Activated CD4-positive, alpha-beta T cell treated with anti-CD3 and anti-CD28 coated beads for 1 hour (primary cell): Measurements from ENCODE around the gene RBM47.

Source experiments
- DNase-seq: peaks from one replicate; pipeline ENCODE4 v3.0.0-alpha.2; 2020

The RBM47 gene

DNA sequence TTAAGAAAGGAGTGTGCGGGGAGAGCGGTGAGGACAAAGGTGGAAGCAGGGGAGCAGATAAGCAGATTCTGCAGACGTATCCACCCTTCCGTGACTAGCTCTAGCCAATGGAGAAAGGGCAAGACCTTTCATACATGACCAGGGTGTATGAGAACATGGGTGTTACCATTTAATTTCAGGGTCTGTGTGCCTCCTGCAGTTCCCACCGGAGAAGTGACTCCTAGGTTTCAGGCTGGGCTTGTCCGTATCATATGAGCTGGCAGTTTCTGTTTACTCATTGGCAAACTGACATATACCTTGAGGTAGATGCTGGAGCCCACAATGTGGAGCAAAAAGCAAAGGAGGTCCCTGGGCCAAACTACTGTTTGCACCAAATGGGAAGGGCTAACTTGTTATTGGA is 6.8 kb downstream of the RBM47 start:
- no peak for DNase-seq

DNA sequence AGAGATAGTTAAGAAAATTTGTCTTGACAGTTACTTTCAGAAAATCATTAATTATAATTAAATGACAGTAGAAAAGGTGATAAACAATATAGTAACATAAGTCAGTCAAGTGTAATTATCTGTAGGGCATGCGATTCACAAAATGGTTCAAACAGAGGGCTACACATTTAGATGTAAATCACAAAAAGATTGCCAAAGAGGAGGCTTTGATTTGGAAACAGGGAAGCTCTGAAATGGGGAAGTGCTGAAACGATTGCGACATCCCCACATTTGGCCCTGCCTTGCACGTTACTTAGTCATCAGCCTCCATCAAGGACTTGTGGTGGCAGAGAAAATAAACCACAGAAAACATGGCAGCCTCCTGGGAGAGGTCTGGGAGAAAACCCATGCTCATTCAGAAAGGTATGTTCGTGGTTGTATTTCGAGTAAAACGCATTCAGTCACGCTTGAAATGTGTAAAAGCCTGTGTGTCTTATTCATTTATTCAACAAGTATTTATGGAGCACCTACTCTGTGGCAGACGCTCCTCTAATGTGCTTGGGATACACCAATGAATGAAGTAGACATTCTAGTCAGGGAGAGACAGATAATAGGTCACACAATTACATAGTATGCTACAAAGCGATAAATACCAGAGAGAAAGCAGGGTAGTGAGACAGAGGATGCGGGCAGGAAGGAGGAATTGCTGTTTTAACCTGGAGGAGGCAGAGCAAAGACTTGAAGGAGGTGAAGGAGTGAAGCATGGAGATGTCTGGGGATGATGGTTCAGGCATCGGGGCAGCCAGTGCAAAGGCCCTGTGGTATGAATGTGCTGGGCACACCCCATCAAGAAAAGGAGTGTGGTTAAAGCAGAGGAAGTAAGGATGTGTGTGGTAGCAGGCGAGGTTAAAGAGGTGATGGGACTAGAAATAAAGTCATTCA is 7.8 kb downstream of the RBM47 start:
- DNase-seq, result no peak

DNA sequence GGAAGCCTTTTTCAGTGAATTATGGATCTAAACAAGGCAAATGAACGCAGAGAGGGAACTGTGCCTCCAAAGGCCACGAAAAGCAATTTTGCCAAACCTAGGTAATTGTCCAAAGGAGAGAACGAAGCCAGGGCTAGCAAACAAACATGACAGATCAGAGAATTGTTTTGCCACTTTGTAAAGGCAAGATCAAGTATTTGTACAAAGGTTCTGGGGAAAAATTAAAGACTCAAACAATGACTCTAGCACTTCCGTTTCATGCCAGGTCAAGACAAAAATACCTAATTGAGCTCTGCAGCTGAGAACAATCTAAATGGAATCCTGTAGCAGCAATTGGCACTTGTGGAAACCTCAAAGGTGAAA is 8.5 kb downstream of the RBM47 start:
- no peak for DNase-seq

DNA sequence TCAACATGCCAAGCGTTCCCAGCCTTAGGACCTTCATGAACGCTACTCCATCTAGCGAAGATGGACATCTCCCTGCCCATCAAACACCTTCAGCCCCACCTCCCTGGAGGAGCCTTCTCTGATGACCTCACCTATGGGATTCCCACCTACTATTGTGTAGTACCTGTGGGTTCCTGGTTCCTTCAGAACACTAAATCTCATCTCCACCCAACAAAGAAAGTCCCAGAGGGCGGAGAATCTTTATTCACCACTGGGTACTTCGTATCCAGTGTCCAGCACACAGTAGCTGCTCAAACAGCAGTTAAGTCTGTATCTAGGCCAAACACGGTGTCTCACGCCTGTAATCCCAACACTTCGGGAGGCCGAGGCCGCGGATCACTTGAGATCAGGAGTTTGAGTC is 10.1 kb downstream of the RBM47 start:
- DNase-seq, result no peak

DNA sequence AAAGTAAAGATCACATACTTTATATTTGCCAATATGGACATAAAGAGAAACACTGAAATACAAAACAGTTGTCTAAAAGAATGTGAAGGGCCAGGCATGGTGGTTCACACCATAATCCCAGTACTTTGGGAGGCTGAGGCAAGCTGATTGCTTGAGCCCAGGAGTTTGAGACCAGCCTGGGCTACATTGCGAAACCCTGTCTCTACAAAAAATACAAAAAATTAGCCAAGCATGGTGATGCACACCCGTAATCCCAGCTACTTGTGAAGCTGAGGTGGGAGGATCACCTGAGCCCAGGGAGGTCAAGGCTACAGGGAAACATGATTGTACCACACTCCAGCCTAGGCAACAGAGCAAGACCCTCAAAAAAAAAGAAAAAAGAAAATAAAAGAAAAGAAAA is 11.8 kb downstream of the RBM47 start:
- DNase-seq, result no peak

DNA sequence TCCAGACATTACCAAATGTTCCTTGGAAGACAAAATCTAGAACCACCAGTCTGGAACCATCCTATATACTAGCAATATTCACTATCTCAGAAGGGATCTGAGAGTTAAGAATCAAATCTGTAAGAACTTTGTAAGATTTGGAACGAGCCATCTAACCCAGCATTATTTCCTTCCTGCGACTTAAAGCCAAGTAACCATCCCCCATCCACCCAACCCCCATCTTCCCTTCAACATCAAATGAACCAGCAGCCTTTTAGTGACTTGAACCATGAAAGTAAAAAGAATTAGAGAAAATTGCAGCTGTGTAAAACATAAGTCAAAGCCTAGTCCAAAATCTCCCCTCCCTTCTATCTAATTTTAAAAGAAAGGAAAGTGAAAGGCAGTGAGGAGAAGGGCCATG is 15.6 kb downstream of the RBM47 start:
- no peak for DNase-seq

DNA sequence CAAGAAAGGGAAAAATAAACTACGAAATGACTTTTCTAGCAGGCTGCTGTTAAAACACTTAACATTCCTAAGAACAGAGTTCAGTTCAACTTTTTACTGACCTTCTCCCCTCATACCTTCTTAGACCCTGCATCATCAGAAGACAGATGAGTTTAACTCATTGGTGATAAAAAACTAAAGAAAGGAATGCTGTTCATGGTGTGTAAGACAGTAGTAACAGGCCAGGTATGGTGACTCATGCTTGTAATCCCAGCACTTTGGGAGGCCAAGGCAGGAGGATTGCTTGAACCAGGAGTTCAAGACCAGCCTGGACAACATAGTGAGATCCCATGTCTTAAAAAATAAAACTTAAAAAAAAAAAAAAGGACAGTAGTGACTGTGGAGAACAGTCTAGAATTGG is 16.2 kb downstream of the RBM47 start:
- no peak for DNase-seq

DNA sequence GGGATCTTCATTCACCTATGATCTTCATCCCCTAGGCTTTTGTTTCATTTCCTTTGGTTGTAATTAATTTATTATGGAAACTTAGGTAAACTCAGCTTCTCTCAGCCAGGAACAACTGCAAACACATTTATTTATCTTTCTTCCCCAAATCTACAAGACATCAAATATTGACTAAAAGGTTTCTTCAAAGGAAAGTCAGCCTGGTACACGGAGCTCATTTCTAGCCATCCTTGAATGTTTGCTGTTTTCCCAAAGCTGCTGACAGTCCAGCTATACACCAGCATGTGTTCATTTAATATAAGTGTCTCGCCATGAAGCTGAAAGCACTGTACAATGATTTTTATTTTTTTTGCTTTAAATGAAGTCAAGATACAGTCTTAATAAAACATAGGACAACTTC is 16.8 kb downstream of the RBM47 start:
- no peak for DNase-seq

DNA sequence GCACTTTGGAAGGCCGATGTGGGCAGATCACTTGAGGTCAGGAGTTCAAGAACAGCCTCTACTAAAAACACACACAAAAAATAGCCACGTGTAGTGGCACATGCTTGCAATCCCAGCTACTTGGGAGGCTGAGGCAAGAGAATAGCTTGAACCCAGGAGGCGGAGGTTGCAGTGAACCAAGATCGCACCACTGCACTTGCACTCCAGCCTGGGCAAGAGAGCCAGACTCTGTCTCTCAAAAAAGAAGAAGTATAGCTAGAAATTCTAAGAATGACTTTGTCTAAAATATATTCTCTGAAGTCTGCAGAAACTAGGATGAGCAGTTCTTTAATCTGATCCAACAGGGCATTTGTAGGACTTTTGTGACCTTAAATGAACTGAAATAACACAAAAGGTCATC is 17.4 kb downstream of the RBM47 start:
- DNase-seq, result no peak

DNA sequence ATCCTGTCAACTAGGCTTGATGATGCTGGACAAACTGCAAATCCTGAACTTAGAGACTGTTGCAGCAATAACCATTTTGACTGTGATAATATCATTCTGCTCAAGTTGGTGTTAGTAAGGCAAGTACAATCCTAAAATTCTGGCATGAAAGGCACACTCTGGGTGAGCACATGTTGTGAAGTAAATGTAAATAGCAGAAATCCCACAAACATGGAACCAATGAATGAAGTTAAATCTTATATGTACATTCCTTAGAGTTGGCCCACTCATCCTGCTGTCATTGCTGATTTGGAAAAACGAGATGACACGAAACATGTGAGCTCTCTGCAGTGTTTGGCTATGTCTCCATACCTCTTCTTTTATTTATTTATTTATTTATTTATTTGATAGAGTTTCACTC is 21.0 kb downstream of the RBM47 start:
- no peak for DNase-seq

DNA sequence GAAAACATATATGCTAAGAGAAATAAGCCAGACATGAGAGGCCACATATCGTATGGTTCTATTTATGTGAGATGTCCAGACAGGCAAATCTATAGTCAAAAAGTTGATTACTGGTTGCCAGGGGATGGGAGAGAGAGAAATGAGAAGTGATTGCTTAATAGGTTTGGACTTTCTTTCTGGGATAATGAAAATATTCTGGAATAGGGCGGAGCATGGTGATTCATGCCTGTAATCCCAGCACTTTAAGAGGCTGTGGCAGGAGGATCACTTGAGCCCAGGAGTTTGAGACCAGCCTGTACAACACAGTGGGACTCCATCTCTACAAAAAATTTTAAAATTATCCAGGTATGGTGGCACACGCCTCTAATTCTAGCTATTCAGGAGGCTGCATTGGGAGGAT is 22.4 kb downstream of the RBM47 start:
- DNase-seq, result no peak

DNA sequence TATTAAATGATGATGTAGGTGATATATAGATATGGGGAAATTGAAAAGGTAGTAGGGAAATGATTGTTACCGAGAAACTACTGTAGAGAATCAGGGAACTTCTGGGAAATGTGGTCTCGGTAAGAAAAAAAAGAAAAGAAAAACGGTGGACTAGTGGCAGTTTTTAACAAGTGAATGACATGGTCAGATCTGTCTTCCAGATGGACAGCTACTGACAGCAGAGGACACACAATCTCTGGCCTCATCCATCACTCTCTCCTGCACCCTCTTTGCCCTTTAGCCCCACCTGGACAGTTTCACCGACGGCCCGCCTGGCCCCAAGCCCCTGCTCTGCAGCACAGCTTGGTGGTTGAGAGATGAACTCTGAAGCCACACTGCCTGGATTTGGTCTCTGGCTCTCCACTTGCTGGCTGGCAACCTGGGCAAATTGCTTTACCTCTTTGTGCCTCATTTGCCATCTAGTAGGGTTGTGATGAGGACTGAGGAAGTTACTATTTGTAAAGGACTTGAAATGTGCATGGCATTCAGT is 23.4 kb downstream of the RBM47 start:
- no peak for DNase-seq

DNA sequence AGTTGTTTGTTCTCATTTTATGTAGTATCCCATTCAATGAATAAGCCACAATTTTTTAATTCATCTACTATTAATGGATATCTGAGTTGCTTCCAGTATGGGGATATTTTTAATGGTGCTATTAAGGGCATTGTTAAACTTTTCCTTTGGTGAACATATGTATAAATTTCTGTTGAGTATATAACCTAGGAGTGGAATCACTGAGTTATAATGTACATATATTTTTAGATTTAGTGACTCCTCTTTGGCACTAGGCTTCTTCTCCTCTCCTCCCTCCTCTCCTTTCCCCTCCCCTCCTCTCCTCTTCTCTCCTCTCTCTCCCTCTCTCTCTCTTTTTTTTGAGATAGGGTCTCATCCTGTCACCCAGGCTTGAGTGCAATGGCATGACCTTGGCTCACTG is 26.4 kb downstream of the RBM47 start:
- DNase-seq, result no peak

DNA sequence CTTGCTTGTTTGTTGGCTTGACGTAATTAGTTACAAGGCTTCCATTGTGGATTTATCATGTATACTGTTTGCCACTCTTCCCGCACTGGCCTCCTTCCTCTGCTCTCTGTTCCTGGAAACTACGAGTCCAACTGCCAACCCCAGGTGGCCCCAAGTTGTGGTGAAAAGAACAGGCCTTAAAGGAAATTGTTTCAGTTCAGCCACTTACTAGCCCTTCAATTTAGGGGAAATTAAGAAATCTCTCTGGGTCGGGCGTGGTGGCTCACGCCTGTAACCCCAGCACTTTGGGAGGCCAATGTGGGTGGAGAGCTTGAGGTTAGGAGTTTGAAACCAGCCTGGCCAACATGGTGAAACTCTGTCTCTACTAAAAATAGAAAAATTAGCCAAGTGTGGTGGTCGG is 28.0 kb downstream of the RBM47 start:
- no peak for DNase-seq

DNA sequence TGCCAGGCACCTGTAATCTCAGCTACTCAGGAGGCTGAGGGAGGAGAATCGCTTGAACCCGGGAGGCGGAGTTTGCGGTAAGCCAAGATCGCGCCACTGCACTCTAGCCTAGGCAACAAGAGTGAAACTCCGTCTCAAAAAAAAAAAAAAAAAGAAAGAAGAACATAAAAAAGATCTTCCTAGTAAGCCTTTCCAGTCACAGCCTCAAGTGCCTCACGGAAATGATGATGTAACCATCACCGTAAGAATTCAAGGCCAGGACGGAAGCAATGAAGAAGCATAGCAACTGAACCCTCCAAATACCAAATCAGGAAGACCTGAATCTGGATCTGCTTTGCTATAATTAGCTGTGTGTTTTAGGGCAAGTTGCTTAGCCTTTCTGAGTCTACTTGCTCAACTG is 28.8 kb downstream of the RBM47 start:
- no peak for DNase-seq

DNA sequence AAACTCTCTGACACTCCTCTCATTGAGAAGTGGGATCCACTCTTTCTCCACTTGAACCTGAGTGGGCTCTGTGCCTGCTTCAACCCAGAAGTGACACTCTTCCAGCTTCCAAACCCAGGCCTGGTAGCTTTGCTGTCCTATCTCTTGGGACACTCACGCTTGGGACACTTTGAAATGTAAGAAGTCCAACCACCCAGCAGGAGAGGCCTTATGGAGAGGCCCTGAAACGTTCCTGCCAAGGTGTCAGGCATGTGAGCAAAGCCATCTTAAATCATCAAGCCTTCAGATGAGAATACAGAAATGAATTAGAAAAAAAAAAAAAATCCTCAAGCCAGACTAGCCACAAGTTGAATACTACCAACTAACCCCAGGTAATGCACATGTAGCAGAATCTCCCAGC is 30.2 kb downstream of the RBM47 start:
- no peak for DNase-seq

DNA sequence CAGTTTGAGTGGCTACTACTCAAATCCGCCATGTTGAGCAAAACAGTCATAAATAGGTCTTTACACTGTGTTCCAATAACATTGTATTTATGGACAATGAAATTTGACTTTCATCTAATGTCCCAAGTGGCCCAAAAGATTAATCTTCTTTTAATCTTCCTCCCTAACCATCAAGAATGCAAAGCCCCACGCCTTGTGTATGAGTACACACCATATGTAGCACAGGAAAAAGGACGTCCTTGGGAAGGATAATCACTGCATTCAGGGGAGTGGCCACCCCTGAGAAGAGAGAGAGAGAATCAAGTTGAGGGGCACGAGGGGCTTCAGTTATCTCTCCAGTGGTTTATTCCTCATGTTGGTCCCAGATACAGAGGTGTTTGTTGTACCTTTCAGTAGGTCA is 33.1 kb downstream of the RBM47 start:
- DNase-seq, result no peak

DNA sequence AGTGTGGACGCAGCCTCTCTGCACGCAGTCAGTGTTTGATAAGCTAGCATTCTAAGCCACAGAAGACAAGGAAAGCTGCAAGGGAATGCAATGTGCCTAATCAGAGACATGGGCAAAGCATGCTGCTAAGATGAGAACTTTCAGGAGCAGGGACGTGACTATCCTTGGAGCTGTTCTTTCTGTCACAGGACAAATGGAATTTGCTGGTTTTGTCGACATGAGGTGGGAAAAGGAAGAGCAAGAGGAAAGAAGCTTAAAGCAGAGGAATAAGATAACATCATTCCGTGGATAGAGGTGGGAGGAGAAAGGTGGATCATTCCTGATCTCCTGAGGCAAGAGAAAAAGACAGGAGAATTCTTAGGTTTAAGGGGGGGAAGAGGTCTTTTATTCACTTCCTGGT is 33.7 kb downstream of the RBM47 start:
- DNase-seq, result no peak

DNA sequence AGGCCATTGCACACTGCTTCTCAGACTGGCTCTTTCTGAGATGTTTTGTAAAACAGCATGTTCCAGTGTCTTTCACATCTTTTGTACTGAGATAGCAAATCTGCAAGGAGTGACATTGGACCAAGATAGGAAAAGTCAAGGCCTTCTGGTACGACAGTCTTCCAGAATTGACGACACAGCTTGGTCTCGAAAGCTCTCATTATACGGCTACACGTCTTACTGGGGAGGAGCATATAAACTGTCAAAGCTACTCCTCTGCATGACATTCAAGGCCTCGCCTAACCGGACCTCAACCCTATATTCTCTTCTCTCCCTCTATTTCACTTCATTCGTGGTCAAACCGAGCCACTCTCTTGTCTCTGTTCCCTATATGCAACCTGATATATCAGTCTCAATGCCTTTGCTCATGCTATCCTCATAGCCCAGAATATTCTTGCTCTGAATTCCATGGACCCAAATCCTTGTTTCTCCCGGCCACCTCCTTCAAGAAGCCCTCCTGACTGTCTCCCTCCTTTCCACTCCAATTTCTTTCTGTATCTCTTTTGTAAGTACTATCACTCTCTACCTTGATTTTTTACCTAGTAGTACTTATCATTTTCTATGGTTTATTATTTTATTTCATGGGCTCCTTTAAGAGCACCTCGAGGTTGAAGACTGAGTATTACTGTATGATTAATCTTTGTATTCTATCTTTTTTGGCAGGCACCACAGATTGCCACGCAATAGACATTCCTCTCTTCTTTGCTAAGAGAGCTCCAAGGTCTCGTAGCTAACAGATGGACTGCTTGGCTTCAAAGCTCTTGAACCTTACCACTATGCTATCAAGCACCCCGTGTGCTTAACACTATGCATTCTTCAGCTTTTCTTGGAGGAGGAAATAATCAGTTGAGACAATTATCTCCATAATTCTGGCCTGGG is 35.1 kb downstream of the RBM47 start:
- no peak for DNase-seq

DNA sequence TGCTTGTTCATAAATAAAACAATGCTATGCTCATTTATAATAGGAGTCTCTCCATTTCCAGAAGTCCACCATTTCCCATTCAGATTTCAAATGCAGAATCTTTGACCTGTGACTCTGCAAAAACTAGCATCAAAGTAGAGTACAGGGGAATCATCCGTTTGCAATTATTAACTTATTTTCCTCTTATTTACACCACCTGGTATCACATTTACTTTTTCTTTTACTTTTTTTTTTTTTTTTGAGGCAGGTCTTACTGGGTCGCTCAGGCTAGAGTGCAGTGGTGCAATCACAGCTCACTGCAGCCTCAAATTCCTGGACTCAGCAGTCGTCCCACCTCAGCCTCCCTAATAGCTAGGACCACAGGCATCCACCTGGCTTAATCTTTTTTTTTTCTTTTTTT is 37.6 kb downstream of the RBM47 start:
- DNase-seq, result no peak

DNA sequence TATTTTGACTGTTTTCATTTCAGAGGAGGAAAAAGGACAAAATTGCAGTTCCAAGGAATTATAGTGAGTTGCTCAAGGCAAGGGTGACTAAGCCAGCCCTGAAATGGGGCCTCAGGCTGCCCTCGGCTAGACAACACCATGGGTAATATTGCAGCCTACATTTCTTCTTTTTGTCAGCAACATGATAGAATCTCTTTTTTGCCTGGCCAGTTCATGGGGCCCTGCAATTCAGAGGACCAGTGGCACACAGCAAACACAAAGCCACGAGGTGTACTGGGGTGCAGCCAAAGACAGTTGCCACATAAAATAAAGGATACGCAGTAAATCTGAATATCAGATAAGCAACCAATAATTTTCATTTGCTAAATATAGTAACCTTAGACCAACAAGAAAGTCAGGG is 41.8 kb downstream of the RBM47 start:
- DNase-seq, result no peak

DNA sequence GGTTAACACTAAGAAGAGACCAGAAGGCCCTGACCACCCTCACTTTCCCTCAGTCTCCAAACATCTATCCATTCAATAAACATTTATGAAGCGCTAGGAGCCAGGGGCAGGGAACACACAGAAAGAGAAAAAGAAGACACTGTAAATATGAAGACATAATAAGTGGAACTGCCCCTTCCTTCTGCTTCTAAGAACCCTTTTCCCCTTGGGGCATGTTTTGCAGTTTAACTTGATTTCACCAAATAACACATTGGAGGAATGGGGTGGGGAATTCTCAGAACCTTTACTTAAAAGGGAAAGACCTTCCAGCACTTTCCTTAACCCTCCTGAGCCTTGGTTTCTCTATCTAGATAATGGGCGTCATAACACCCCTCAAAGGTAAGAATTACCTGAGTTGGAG is 42.3 kb downstream of the RBM47 start:
- DNase-seq, result no peak

DNA sequence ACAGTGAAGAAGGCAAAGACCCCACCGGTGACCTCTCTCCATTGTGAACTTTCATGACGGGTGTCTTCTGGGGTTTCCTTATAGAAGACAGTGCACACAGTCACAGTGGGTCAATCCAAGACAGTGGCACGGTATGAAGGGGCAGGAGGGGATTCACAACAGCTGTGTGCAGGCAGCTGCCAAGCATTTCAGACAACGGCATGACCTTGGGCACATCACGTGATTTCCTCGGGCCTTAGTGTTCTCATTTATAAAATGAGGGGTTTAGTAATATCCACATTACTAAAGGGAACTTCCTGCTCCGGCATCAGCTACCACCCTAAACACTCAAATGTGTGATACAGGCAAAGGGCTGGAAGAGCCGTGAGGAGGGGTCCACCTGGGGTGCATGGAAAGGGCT is 42.9 kb downstream of the RBM47 start:
- DNase-seq, result no peak

DNA sequence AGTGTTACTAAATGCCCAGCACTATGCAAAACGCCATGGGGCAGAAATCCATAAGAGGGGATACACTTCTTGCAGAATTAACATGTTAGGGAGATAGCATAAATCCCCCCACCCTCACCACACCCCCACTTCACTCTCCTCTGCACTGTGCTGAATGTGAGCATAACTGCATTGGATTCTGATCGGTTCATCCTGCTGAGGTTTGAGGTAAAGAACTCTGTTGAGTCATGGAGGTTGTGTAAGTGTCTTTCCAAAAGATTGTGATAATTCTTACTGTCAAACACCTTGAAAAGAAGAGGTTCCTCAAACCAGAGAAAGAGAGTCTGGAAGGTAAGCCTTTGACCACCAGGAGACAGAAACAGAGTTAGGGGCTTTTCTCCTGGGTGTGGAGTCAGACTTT is 43.6 kb downstream of the RBM47 start:
- DNase-seq, result no peak
